GM21447 (cell line): ENCODE measurements around the gene FAM184B.

Experiments
- ATAC-seq: cut with Tn5 transposase; IDR thresholded peaks from one replicate; pipeline ENCODE4 v1.9.1; 2021; ENCODE audit not compliant: unreplicated experiment

FAM184B gene

DNA sequence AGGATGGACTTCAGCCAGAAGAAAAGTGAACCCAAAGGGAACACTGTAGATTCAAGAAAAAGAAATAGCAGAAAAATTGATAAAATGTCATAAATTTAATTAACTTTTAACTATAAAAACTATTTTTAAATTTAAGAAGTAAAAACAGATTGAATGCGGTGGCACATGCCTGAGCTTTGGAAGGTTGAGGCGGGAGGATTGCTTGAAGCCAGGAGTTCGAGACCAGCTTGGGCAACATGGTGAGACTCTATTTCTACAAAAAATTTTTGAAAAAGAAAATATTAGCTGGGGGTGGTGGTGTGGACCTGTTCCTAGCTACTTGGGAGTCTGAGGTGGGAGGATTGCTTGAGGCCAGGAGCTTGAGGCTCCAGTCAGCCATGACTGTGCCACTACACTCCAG is 3.0 kb downstream of the FAM184B start:
- no peak for ATAC-seq

DNA sequence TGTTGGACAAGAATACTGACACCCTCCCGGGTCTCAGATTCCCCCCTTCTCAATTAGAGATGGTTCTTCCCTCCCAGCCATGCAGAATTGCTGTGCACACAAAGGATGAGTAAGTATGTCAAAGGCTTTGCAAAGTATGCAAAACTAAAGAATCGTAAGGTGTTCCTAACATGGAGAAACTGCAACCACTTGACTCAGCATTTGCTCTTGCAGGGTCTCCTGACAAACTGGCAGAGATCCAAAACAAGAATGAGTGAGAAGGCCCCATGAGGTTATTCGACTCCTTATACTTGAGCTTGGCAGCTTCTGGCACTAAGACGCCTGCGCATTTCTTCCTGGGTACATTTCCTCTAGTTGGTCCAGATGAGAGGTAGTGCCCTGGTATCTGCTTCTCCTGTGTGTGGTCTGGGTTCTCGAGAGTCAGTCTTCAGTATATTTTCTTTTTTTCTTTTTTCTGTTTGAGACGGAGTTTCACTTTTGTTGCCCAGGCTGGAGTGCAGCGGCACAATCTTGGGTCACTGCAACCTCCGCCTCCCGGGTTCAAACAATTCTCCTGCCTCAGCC is 8.2 kb downstream of the FAM184B start:
- ATAC-seq: no peak

DNA sequence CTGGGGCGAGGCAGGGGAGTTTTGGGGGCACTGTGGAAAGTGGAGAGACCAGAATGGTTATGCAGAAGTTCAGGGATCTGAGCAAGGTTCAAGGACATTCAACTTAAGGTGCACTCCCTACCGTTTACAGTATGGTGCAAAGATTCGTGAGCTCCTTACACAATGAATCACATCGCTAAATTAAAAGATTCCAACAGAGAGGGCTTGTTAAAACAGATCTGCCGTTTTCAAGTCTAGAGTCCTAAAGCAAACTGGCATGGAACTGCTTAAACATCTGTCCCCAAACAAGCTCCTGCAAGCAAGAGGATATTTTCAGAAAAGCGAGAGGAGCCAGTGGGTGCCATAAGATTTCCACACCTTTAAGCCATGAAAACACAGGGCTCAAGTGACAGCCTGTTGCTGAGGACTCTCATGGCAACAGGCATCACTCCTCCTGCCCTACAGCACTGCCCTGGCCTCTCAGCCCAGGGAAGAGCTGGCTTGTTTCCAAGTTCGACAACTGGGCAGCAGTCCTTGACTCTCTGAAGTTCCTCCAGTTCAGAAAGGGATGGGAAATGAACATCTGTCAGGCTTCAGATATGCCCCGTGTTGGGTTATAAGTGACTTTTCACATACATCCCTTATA is 10.0 kb downstream of the FAM184B start:
- no peak for ATAC-seq

DNA sequence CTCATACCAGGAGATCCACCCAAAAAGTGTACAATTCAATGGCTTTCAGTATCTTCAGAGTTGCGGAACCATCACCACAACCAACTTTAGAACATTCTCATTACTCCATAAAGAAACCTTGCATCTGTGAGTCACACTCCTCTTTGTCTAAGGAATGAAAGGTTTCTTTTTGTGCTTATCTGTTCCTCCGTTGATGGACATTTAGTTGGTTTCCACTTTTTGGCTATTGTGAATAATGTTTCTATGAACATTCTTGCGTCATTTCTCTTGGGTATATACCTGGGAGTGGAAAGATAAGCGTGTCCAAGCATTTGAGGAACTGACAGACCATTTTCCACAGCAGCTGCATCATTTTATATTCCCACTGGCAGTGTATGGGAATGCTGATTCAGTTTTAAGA is 10.6 kb downstream of the FAM184B start:
- ATAC-seq: no peak

DNA sequence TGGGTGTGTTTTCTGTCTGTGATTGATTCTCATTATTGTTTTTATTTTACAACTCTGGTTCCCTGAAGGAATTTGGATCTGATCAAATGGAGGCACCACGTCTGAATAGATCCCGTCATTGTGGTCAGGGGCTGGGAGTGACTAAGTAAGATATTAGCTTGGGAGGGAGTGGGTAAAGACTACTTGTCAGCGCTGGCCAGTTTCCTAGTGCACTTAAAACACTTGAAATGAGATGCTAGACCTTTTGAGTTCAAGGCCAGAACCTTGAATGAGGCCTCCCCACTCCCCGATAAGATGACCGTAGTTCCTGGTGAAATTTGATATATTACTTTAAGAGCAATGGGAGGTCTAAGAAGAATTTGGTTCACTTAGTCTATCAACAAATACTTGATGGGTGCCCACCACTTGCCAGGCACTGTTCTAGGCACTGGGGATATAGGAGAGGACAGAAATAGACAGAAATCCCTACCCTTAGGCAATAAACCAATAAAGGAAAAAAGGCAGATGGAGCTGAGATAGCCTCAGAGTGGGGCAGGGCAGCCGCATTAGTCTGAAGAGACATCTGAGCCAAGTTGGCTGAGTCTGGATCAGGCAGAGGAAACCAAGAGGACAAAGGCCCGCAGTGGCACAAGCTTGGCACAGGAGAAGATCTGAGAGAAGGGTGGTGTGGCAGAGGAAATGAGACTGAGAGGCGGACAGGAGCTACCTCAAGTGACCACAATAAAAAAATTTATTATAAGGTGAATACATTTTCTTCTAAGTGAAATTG is 11.8 kb downstream of the FAM184B start:
- no peak for ATAC-seq

DNA sequence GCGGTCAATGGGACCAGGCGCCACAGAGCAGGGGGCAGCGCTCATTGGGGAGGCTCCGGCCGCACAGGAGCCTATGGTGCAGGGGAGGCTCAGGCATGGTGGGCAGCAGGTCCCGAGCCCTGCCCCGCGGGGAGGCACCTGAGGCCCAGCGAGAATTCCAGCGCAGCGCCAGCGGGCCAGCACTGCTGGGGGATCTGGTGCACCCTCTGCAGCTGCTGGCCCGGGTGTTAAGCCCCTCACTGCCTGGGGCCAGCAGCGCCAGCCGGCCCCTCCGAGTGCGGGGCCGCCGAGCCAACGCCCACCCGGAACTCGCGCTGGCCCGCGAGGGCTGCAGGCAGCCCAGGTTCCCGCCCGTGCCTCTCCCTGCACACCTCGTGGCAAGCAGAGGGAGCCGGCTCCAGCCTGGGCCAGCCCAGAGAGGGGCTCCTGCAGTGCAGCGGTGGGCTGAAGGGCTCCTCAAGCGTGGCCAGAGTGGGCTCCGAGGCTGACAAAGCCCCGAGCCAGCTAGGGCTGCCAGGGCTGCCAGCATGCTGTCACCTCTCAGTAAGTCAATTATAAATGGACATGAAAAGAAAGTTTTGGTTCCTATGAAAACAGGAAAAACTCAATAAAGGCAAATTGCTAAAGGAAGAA is 14.5 kb downstream of the FAM184B start:
- ATAC-seq: no peak

DNA sequence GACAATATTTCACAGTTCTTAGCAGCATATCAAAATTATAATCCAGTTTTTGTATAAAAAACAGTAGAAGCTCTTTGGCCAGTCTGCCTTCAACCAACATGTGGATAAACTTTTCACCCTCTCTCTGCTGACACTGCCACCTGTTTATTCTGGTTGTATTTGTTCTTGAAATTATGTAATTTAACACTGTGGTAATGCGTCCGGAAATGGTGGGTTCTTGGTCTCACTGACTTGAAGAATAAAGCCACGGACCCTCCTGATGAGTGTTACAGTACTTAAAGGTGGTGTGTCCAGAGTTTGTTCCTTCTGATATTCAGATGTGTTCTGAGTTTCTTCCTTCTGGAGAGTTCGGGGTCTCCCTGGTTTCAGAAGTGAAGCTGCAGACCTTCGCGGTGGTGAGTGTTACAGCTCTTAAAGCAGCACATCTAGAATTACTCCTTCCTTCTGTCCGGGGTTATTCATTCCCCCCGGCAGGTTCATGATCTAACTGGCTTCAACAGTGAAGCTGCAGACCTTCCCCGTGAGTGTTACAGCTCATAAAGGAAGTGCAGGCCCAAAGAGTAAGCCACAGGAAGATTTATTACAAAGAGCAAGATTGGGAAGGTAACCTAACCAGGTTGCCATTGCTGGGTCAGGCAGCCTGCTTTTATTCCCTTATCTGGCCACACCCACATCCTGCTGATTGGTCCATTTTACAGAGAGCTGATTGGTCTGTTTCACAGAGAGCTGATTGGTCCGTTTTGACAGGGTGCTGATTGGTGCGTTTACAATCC is 15.7 kb downstream of the FAM184B start:
- no peak for ATAC-seq

DNA sequence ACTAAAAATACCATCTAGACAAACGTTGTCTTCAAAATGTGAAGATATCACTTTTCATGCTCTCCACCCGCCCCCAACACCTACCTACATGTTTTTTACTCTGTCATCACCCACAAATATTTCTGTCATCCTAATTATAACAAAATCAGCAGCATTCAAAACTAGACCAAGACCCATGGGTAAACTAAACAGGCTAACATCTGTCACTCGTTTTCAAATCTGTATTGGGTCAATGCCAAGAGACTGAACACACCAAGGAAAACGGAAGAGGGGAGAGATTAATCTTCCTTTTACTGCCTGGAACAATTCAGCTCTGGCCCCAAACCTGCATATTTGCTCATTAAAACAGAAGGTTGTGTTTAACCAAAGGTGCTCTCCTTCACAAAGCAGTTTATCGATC is 17.5 kb downstream of the FAM184B start:
- no peak for ATAC-seq

DNA sequence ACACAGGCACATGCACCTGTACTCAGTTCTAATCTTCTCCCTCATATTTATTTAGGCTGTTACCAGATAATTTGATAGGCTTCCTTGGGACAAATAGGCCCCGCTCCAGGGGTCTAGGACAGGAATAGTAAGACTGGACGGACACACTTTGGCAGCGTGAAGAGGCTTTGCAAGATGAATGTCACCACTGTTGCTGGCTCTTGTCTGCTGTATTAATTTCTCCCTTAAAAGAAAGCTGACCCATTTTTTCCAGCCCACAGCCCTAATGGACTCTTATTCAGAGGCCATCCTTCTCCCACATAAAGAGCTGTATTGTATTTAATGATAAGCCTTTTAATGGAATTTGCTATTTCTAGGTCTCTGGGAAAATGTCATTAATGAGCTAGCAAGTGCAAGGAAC is 18.0 kb downstream of the FAM184B start:
- ATAC-seq: no peak

DNA sequence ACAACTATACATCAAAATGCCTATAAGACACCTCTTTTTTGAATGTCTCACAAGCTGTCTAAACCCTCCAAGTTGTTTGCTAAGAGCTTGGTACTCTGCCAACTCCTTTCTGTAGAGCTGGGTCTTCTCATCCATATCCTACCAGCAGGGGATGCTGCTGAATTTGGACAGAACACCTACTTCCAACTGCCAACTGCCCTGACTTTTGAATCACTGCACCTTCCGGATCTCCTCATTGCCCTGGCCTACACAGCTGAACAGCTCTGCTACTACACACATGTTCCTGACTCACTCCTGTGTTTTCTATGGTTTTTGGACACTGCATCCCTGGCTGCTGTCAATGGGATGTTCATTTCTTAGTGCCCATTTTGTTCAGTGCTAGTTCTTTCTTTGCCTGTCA is 18.7 kb downstream of the FAM184B start:
- ATAC-seq: no peak

DNA sequence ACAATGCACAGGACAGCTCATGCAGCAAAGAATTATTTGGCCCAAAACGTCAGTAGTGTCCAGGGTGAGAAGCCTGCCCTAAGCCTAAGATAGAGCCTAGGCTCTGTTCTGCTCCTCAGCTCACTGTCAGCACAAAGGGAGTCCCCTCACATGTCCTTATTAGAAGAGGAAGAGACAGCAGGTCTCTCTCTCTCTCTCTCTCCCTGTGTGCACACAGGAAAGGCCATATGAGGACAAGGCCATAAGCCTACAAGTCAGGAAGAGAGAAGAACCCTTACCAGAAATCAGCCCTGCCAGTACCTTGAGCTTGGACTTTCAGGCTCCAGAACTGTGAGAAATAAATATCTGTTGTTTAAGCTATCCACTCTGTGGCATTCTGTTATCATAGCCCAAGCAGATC is 20.4 kb downstream of the FAM184B start:
- no peak for ATAC-seq

DNA sequence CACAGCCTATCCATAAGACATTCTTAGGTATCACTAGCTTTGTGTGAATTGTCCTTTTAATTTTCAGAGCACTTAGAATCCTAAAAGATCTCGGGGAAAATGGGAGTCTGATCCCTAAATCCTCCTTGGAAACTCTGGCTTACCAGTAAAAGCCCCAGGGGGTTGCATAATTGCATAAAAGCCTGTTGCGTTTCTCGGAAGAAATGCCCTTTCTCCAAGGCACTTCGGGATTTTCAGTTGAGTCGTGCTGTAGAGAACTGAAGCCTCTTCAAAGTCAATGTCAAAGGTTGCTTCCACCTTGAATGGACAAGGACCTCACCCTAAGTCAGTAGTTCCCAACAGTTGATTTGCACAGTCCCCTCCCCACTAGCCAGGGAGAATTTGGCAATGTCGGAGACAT is 20.8 kb downstream of the FAM184B start:
- ATAC-seq: no peak

DNA sequence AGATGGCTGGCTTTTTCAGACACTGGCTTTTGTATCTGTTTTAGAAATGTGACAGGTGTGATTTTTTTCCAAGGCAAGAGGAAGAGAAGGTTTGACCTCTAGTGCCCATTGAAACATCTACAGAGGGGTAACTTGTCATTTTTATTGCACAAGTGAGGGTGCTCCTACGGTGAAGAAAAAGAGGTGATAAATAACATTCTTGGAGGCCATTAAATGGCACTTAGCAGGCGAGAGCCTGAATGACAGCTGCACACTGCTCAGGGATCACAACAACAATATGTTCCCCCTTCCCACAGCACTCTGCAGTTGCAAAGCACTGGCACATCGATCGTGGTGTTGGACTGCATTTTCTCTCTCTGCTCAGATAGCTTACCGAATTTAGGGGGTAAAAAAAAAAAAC is 22.9 kb downstream of the FAM184B start:
- no peak for ATAC-seq

DNA sequence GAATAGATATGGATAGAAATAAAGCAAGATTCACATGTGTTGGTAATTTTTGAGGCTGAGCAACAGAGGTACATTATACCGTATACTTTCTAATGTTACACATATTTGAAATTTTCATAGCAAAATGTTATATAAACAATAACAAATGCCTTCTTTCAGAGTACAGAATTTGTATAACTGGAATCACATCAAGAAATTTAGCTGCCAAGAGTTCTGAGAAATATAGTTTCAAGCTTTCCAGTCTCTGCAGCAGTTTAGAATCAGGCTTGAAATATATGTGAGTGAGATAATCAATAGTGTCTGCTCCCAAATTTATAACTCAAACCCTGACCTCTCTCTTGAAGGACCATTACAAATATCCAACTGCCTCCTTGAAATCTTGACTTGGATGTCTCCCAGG is 23.8 kb downstream of the FAM184B start:
- no peak for ATAC-seq

DNA sequence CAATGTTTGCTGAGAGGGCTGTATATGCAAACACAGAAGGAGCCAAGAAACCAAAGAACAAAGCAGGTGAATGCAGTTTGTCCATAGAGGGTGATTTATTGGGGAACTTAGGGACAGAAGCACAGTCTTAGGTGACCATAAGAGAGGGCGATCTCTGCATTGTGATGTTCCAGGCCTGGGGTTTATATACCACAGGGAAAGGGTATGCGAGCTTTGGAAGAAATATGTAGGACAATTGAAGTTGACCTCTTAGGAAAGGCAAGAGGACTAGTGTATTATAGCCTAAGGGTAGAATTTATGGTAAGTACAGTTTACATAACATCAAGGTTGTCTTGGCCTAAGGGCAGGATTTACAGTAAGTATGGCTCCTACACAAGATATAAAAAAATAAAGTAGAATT is 27.8 kb downstream of the FAM184B start:
- no peak for ATAC-seq

DNA sequence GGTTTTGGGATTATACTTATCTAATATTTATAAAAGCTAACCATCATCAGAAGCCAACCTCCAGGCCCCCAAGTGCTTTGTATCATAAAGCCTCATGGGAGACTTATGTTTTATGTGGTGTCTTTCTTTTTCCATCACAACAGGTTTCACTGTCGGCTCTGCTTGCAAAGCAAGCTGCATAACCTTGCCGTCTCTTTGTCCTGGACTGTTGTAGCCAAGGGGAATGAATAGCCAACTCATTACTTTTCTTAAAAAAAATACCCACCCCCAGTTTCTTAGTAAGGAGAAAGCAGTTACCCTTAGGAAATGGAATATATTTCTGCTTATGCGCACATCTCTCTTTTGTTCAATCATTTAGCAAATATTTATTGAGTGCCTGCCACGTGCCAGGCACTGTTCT is 40.7 kb downstream of the FAM184B start:
- ATAC-seq: no peak

DNA sequence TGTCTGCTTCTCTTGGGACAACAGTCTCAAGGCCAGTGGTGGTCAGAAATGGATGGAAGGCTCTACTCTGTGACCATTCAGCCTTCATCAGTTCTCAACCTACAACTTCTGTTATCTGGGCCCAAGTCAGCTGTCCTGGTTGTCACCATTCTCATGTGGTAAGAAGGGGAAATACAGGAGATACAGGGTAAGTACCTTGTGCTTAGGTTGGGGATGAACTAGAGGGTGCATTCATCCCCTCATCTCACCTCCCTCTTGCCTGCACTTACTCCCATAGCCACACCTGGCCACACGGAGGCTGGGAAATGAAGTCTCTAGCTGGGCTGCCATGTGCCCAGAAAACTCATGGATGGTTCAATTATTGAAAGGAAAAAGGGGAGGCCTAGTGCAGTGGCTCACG is 44.9 kb downstream of the FAM184B start:
- no peak for ATAC-seq

DNA sequence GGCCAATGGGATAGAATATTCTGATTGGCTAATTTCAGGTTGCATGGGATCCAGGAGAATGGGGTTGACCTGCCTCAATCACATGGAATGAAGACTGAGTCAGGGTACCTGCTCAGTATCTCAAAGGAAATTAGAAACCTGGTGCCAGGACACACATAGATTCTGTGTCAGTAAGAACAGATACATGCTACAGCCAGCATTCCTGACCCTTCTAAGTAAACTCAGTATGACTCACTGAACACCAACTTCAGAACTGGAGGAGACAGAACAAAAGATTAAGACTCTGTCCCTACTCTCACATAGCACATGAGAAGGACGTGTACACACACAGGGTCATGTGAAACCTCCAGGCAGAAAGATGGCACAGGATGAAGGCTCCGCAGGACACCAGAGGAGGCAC is 54.5 kb downstream of the FAM184B start:
- no peak for ATAC-seq

DNA sequence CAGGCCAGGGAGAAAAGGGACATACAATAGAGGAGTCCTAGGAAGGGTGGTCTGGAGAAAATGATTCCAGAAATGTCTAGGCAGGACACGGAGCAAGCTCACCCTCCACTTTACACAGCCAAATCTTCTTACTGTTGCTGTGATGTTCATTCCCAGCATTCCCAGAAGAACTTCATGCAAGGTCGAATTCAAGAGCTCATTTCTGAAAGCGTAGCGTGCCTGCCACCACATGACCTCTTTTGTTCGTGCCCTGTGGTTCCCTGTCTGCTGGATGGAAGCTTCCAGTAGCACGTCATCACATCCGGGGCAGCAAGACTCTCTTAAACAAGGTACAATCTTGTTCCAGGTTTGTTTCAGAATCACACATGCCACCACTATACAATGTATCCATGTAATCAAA is 57.8 kb downstream of the FAM184B start:
- ATAC-seq: no peak

DNA sequence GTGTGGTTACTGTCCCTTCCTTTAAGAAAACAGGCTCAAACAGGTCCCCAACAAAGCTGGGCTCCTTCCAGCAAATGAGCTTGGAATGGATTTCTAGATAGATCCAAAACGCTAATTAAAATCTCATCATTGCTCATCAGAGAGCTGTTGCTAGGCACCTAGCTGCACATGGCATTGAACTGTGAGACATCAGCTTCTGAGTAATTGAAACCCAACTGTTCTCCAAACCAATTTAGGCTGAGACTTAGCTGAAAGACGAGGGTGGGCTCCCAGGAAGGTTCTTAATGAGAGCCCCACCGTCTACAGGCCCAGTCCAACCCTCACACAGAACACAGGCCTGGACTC is 59.1 kb downstream of the FAM184B start:
- no peak for ATAC-seq

DNA sequence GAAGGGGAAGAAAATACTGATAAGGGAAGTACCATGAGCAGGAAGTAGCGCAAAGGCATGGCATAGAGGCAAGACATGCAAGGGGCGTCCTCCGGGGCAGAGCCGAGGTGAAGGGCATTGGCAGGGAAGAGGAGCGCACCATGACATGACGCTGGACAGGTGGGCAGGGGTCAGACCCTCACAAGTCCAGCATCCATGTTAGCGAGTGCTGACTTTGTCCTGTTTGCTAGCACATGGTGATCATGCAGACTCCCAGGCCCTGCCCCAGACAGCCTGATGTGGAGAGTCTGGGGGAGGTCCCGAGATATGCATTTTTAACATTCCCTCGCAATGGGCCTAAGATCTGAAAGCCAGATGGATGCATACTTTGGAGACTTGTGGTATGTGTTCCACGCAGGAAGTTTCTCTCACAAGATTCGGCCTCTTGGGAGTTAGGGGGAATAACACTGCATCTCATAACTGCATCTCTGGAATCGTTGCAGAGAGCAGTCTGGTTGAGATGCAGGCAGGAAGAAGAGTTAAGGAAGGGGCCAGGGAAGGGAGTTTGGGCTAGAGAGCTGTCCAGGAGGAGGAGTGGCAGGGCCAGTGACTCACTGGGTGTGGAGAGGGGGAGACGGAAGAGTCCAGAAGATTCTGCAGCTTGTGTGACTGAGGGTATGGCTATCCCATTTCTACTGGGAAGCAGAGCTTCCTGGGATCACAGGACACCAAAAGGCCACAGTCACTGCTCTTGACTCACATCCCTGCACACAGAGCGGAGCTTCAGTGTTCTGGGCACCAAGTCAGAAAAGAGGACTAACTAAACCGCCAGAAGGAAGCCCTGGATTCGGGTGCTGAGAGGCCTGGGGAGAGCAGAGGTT is 59.7 kb downstream of the FAM184B start:
- no peak for ATAC-seq
